ENCODE measurements around the gene HSPA12B. TPM values are rescaled to one million over a fixed set of nuclear protein-coding genes. Genes with fewer than 3 reads are reported as not detected.

The HSPA12B gene
- total and polyA plus RNA-seq, 2 donors from 2014 or later = 8.7 to 18.9 TPM

- peak in 1 of 5 donors; percentile 64 for DNase-seq
- H3K4me1 ChIP-seq (ENCODE audit: control insufficient read depth in 2 of 3, insufficient read depth in 2 of 3, low read depth in 1 of 3, low read length in 3 of 3) = no peaks in the 10 kb centered on the region
- intact Hi-C loops (cut with DNase I) = no loop called here
- H3K4me3 ChIP-seq (ENCODE audit: low read length in 3 of 3) = no peak overlapping the region
- H3K27me3 ChIP-seq (ENCODE audit: control insufficient read depth, insufficient read depth, low read length) = no peaks in the 10 kb centered on the region
- no peak for TF ChIP-seq CTCF (IDR thresholded peaks at IDR 0.05; ENCODE audit: borderline replicate concordance, extremely low read depth, insufficient read depth)
- no peaks in the 10 kb centered on the region for H3K36me3 ChIP-seq (ENCODE audit: control insufficient read depth in 2 of 3, insufficient read depth in 3 of 3, low read length in 3 of 3)
- no peak for FAIRE-seq
- H3K9ac ChIP-seq (ENCODE audit: low read length in 3 of 3) = no peak overlapping the region
- no peaks in the 10 kb centered on the region for H3K9me3 ChIP-seq (ENCODE audit: control insufficient read depth in 2 of 3, insufficient read depth in 1 of 3, low read length in 3 of 3)
- H3K27ac ChIP-seq (ENCODE audit: low read depth in 2 of 2, low read length in 2 of 2) = no peak overlapping the region
Observed at GRCh38 chr20:3699037-3699436, 33.4 kb upstream of the HSPA12B start.

GRCh38 chr20:3701061-3701998, 31.2 kb upstream of the HSPA12B start:
- Histone ChIP-seq H3K27me3 (ENCODE audit: control insufficient read depth, insufficient read depth, low read length) (no peaks in the 10 kb centered on the region), H3K4me1 (ENCODE audit: control insufficient read depth in 2 of 3, insufficient read depth in 2 of 3, low read depth in 1 of 3, low read length in 3 of 3) (no peaks in the 10 kb centered on the region), H3K36me3 (ENCODE audit: control insufficient read depth in 2 of 3, insufficient read depth in 3 of 3, low read length in 3 of 3) (no peaks in the 10 kb centered on the region), H3K4me3 (ENCODE audit: low read length in 3 of 3) (no peak overlapping the region), H3K27ac (ENCODE audit: low read depth in 2 of 2, low read length in 2 of 2) (no peak overlapping the region), H3K9ac (ENCODE audit: low read length in 3 of 3) (no peak overlapping the region), H3K9me3 (ENCODE audit: control insufficient read depth in 2 of 3, insufficient read depth in 1 of 3, low read length in 3 of 3) (no peaks in the 10 kb centered on the region)
- intact Hi-C loops (cut with DNase I) = no loop called here
- no peak for TF ChIP-seq CTCF (IDR thresholded peaks at IDR 0.05; ENCODE audit: borderline replicate concordance, extremely low read depth, insufficient read depth)
- peak in 1 of 5 donors; percentile 67 for DNase-seq
- no peak for FAIRE-seq

GRCh38 chr20:3702611-3703391, 29.7 kb upstream of the HSPA12B start:
- Histone ChIP-seq H3K4me1 (ENCODE audit: control insufficient read depth in 2 of 3, insufficient read depth in 2 of 3, low read depth in 1 of 3, low read length in 3 of 3) (no peaks in the 10 kb centered on the region), H3K27ac (ENCODE audit: low read depth in 2 of 2, low read length in 2 of 2) (no peak overlapping the region), H3K9me3 (ENCODE audit: control insufficient read depth in 2 of 3, insufficient read depth in 1 of 3, low read length in 3 of 3) (no peaks in the 10 kb centered on the region), H3K36me3 (ENCODE audit: control insufficient read depth in 2 of 3, insufficient read depth in 3 of 3, low read length in 3 of 3) (no peaks in the 10 kb centered on the region), H3K9ac (ENCODE audit: low read length in 3 of 3) (no peak overlapping the region), H3K4me3 (ENCODE audit: low read length in 3 of 3) (no peak overlapping the region), H3K27me3 (ENCODE audit: control insufficient read depth, insufficient read depth, low read length) (no peaks in the 10 kb centered on the region)
- FAIRE-seq (no peak), DNase-seq (peak in 1 of 5 donors; percentile 54)
- intact Hi-C loops (cut with DNase I) = no loop called here
- TF ChIP-seq CTCF (IDR thresholded peaks at IDR 0.05; ENCODE audit: borderline replicate concordance, extremely low read depth, insufficient read depth) = no peak

Measured in kidney (tissue), 14 donors.